Activated naive CD8-positive, alpha-beta T cell treated with anti-CD3 and anti-CD28 coated beads, Interleukin-2, amount 50 U/mL, for 16 hours (primary cell): ENCODE measurements around the gene RCN1.
"Not testable (repeated sequence)": the region's sequence is repeated elsewhere in the genome, so short reads cannot be mapped to it uniquely, and the experiment has no call there.

Source experiments
- DNase-seq: peaks from one replicate; pipeline ENCODE4 v3.0.0-alpha.2; 2020; ENCODE audit warnings: low read depth, low spot score

The RCN1 gene

GRCh38 chr11:32079553-32079952, 11.3 kb upstream of the RCN1 start:
- DNase-seq, result no peak

DNA sequence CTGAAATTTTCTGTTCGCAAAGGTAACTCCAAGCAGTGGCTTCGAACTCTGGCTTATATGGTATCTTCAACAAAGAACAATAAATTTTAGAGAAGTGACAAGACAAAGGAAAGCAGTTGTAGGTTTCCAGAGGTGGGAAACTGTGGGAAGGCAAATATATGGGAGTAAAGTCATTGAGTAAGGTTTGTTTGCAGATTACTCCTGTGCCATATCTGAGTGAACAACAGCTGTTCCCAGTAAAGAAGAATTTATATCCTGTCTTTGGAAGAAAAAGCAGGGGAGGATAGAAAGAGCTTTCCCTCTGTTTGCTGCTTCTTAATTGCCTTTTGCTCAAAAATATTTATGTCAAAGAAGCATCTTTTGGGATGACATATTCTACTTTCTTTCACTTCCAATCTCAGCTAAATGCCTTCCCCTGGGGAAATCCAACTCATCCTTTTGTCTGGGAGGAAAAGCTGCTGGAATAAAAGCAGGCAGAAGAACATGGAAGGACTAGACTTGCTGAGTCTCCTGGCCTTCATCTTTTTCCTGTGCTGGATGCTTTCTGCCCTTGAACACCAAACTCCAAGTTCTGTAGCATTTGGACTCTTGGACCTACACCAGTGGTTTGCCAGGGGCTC, 10.4 kb upstream of the RCN1 start:
- DNase-seq, result no peak

- DNase-seq, result no peak
These were observed 9.7 kb upstream of the RCN1 start for GRCh38 chr11:32081129-32081641.

GRCh38 chr11:32081901-32082300, 9.0 kb upstream of the RCN1 start:
- no peak for DNase-seq

- no peak for DNase-seq
These were observed 8.4 kb upstream of the RCN1 start for GRCh38 chr11:32082346-32082986.

DNA sequence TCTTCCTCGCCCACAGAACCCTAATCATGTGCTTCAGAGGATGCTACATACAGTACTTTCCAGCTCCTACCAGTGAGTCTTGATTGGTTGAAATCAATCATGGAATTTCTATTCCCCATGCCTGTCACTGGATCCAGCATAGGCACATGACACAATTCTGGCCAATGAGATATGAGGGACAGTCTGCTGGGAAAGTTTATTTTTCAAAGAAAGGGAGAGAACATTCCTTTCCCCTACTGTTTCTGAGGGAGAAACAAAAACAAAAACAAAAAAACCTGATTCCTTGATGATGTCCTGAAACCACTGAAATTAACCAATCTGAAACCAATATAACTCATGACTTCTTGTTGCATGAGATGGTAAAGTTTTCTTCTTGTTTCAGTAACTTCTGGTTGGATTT, 3.3 kb upstream of the RCN1 start:
- no peak for DNase-seq

GRCh38 chr11:32088117-32088941, 2.5 kb upstream of the RCN1 start:
- DNase-seq, result no peak

GRCh38 chr11:32092581-32093170, 1.8 kb downstream of the RCN1 start:
- no peak for DNase-seq

DNA sequence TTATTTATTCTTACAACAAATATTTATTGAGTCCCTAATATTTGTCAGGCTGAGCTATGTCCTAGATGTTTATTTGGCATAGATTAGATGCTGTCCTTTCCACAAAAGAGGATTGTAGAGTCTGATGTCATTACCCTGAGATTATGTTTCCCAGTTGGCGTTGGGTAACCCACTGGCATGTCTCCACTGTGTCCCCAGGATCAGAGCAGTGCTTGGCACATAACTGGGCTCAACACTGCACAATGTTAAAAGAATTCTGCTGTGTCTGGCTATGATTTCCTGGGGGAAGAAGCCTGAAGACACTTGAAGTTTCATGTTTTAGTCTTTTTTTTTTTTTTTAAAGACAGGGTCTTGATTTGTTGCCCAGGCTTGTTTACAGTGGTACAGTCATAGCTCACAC, 4.0 kb downstream of the RCN1 start:
- DNase-seq, result no peak

- no peak for DNase-seq
These were observed 7.4 kb downstream of the RCN1 start for GRCh38 chr11:32098142-32098903.

DNA sequence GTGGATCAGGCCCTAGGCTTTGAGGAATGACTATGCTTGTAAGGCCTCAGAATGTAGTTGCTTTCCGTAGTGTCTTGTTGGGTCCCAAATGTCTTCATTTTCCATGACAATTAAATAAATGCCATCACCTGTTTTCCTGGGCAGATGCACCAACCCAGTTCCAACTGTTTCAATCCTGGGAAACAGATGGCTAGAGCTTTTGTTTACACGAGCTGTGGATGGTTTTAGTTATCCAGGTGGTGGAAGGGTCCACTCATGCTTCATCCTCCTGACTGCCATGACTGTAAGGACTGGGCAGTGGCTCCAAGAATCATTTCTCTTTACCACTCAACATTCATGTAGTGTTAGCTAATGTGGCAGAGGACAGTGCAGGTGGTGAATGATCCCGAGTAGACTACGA, 8.6 kb downstream of the RCN1 start:
- no peak for DNase-seq

DNA sequence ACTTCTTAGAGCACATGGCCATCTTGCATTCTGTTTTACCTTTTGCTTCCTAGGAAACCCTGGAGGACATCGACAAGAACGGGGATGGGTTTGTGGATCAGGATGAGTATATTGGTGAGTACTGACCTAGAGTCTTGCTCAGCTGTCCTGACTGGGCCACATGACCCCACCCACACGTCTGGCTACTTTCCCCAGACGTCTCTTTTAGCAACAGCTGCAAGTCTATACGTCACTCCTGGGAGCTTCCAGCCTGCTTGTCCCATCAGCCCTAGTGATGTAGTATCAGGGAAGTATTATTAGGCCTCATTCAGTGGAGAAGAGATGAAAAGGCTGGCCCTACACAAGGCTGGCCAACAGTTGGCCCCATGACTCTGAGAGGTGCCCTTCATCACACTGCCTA, 9.6 kb downstream of the RCN1 start:
- no peak for DNase-seq

DNA sequence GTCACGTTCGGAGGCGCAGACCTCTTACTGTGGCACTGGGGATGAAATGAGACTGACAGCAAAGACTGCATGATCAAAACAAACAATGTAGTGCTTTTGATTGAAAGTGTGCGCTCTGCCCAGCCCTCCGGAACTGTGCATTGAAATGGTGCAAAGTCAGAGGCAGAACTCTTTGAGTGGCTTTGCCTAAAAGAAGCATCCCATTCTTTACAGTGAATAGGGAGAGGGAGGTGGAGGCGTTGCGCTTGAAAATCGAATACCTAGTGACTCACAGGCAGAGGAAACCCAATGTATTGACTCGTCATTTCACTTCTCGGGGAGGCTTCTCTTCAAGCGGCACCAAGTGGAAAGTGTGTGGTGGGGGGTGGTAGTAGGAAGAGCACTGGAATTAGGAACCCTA, 10.9 kb downstream of the RCN1 start:
- DNase-seq, result no peak

DNA sequence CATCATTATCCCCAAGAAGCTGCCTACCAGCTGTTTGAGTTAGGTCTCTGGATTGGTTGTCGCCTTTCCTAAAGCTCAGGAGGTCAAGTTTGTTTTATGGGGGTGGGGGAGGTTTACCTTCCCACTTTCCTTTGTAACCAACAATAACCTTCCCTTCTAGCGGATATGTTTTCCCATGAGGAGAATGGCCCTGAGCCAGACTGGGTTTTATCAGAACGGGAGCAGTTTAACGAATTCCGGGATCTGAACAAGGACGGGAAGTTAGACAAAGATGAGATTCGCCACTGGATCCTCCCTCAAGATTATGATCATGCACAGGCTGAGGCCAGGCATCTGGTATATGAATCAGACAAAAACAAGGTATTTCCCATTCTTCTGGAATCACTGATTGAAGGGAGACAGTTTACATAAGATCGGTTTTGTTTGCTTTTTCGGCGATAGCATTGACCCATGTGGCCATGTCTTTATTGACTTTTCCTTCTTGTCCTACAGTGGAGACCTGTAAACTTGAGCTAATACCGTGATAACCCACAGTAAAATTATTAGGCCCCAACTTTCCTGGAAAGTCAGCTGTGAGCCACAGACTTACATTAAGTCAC, 12.3 kb downstream of the RCN1 start:
- DNase-seq, result not testable (repeated sequence)

GRCh38 chr11:32103941-32104340, 13.1 kb downstream of the RCN1 start:
- no peak for DNase-seq

DNA sequence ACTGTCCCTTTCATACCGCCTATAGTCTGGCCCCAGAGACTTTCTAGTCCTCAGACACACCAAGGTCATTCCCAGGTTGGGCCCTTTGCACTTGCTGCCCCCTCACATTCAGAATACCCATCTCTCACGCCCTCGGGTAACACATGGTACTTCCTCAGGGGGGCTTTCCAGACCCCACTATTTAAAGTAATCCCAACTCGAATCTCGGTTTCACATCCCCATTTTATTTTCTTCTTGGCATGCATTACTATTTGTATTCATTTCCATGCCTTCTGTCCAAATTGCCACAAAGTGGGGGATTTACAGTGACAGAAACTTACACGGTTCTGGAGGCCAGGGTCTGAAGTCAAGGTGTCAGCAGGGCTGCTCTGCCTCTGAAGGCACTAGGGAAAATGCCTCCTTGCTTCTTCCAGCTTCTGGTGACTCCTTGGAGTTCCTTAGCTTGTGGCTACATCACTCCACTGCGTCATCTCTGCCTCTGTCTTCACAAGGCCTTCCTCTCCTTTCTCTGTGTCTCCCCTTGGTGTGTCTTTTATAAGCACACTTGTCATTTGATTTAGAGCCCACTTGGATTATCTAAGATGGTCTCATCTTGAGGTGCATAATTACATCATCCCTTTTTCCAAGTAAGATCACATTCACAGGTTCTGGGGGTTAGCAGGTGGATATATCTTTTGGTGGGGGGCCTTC, 15.1 kb downstream of the RCN1 start:
- DNase-seq, result no peak

DNA sequence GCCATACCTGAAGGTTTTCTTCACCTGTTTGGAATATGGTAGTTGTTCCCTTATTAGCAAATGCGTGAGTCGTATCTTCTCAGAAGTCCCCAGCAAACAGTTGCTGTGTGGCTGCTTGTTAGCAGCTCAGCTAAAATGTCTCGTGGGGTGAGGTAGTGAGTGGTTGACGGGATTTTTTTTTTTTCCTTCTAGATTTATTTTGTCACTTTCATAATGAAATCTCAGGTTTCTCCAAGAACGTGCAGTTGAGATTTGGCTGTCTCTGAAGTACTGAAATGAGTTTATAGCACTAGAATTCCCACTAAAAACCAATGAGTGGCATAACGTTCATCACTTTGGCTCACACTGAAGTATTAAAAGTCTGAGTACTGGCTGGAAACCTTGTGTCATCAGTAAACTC, 16.8 kb downstream of the RCN1 start:
- DNase-seq, result no peak

DNA sequence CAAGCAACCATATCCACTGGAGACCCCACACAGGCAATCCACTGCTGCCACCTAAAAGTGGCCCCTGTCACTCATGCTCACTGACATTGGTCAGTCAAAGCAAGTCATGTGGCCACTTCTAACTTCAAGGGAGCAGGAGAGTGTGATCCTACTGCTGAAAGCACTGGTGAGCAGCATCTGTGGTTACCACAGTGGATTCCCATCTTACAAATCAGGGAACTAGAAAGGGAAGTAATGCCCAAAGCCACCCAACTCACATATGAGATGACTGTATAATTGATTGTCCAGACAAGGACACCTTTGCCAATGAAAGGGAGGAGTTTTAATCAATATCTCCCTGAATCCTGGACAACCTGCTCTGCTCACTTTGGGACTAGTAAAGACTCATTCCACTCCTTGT, 17.7 kb downstream of the RCN1 start:
- no peak for DNase-seq

GRCh38 chr11:32109138-32109537, 18.3 kb downstream of the RCN1 start:
- DNase-seq, result no peak

GRCh38 chr11:32109592-32109991, 18.7 kb downstream of the RCN1 start:
- no peak for DNase-seq

GRCh38 chr11:32110795-32111194, 19.9 kb downstream of the RCN1 start:
- no peak for DNase-seq
